ENCODE results near the gene ARHGAP15. TPM values are rescaled to one million over a fixed set of nuclear protein-coding genes. Genes with fewer than 3 reads are reported as not detected.

Gene ARHGAP15
- total RNA-seq, 4 donors from 2014 or later: 0.80 to 53.1 (median 12.7) TPM

GRCh38 chr2:143110758-143111428, 18.3 kb upstream of the ARHGAP15 start:
- Histone ChIP-seq H3K27ac (no peak overlapping the region), H3K9me3 (no peaks in the 10 kb centered on the region), H3K27me3 (no peaks in the 10 kb centered on the region), H3K4me1 (peaks cover 0 to 3% (median 0%) of the 10 kb centered on the region in 4 donors), H3K36me3 (no peaks in the 10 kb centered on the region), H3K4me3 (no peak overlapping the region)
- intact Hi-C loops (cut with DNase I; ENCODE audit: low total_unique reads) (loop anchor here (2.0 kb wide), 1 partner anchor 114 kb away; no protein-coding TSS in a partner anchor), in situ Hi-C loops (cut with MboI; ENCODE audit: low pct_ligation_motif_present in 1 of 4, low pct_unique_long_range_greater_than_20kb in 1 of 4, low sequenced_read_pairs in 3 of 4) (loop anchor here in 2 of 4 donors (25.0 kb wide), 1 partner anchor 151 kb away; no protein-coding TSS in a partner anchor)
- WGBS, 2 donors (ENCODE audit: low coverage in 1 of 2): 15 to 18% methylated on average over 4 to 6 of the region's 6 CpGs
- TF ChIP-seq POLR2A (IDR thresholded peaks at IDR 0.05) (no peak), CTCF (IDR thresholded peaks at IDR 0.05) (peak; percentile 51 to 62 (median 53))
- peak; percentile 60 for DNase-seq

- no peaks in the 10 kb centered on the region for H3K9me3 ChIP-seq
- no peaks in the 10 kb centered on the region for H3K27me3 ChIP-seq
- no peaks in the 10 kb centered on the region for H3K36me3 ChIP-seq
- in situ Hi-C loops (cut with MboI; ENCODE audit: low pct_ligation_motif_present in 1 of 4, low pct_unique_long_range_greater_than_20kb in 1 of 4, low sequenced_read_pairs in 3 of 4) (loop anchor here in 2 of 4 donors (25.0 kb wide), 1 partner anchor 145 kb away; no protein-coding TSS in a partner anchor), intact Hi-C loops (cut with DNase I; ENCODE audit: low total_unique reads) (no loop called here)
- no peaks in the 10 kb centered on the region for H3K4me1 ChIP-seq
- no peak overlapping the region for H3K27ac ChIP-seq
- WGBS, 2 donors (ENCODE audit: low coverage in 1 of 2): 80 to 91% methylated on average over 2 to 3 of the region's 3 CpGs
- TF ChIP-seq POLR2AphosphoS5 (IDR thresholded peaks at IDR 0.05) (no peak), CTCF (IDR thresholded peaks at IDR 0.05) (no peak), EP300 (IDR thresholded peaks at IDR 0.05; ENCODE audit: low read depth) (no peak), POLR2A (IDR thresholded peaks at IDR 0.05) (no peak)
- no peak for DNase-seq
- H3K4me3 ChIP-seq: no peak overlapping the region
Observed at GRCh38 chr2:143117225-143117624, 12.0 kb upstream of the ARHGAP15 start.

GRCh38 chr2:143121079-143121478, 8.1 kb upstream of the ARHGAP15 start:
- 57 to 83% methylated on average over 1 of the region's 1 CpG for WGBS, 2 donors (ENCODE audit: low coverage in 1 of 2)
- Histone ChIP-seq H3K27me3 (no peaks in the 10 kb centered on the region), H3K4me1 (no peaks in the 10 kb centered on the region), H3K9me3 (no peaks in the 10 kb centered on the region), H3K27ac (no peak overlapping the region), H3K36me3 (no peaks in the 10 kb centered on the region), H3K4me3 (no peak overlapping the region)
- in situ Hi-C loops (cut with MboI; ENCODE audit: low pct_ligation_motif_present in 1 of 4, low pct_unique_long_range_greater_than_20kb in 1 of 4, low sequenced_read_pairs in 3 of 4) (loop anchor here in 2 of 4 donors (25.0 kb wide), 1 partner anchor 141 kb away; no protein-coding TSS in a partner anchor), intact Hi-C loops (cut with DNase I; ENCODE audit: low total_unique reads) (no loop called here)
- TF ChIP-seq EP300 (IDR thresholded peaks at IDR 0.05; ENCODE audit: low read depth): no peak
- no peak for TF ChIP-seq POLR2AphosphoS5 (IDR thresholded peaks at IDR 0.05)
- no peak for TF ChIP-seq POLR2A (IDR thresholded peaks at IDR 0.05)
- TF ChIP-seq CTCF (IDR thresholded peaks at IDR 0.05): no peak
- no peak for DNase-seq

GRCh38 chr2:143121957-143122356, 7.3 kb upstream of the ARHGAP15 start:
- in situ Hi-C loops (cut with MboI; ENCODE audit: low pct_ligation_motif_present in 1 of 4, low pct_unique_long_range_greater_than_20kb in 1 of 4, low sequenced_read_pairs in 3 of 4) (loop anchor here in 2 of 4 donors (25.0 kb wide), 1 partner anchor 140 kb away; no protein-coding TSS in a partner anchor), intact Hi-C loops (cut with DNase I; ENCODE audit: low total_unique reads) (no loop called here)
- DNase-seq: no peak
- no peaks in the 10 kb centered on the region for H3K9me3 ChIP-seq
- TF ChIP-seq EP300 (IDR thresholded peaks at IDR 0.05; ENCODE audit: low read depth): no peak
- no peak for TF ChIP-seq POLR2AphosphoS5 (IDR thresholded peaks at IDR 0.05)
- no peak for TF ChIP-seq CTCF (IDR thresholded peaks at IDR 0.05)
- no peak for TF ChIP-seq POLR2A (IDR thresholded peaks at IDR 0.05)
- no peak overlapping the region for H3K27ac ChIP-seq
- no peaks in the 10 kb centered on the region for H3K27me3 ChIP-seq
- H3K4me1 ChIP-seq: no peaks in the 10 kb centered on the region
- no peaks in the 10 kb centered on the region for H3K36me3 ChIP-seq
- 80 to 95% methylated on average over 2 of the region's 2 CpGs for WGBS, 2 donors (ENCODE audit: low coverage in 1 of 2)
- H3K4me3 ChIP-seq: no peak overlapping the region

All from transverse colon (tissue), 4 donors.